K562 (cell line): ENCODE data around the gene PPP1R12C.

Experiments used
- HNRNPUL1 ChIP-seq: fragments of 200-400 bp; formaldehyde crosslinking; IDR thresholded peaks from 2 replicates; pipeline ENCODE4 v1.6.1; 2017; ENCODE audit warnings: low read length
- SMAD1 ChIP-seq: fragments of 150-350 bp; IDR thresholded peaks from 2 replicates; pipeline ENCODE4 v1.6.1; 2014; ENCODE audit warnings: low read length, low read depth; ENCODE audit not compliant: partially characterized antibody

GRCh38 chr19:55114566-55115145 lies 2.8 kb downstream of the PPP1R12C start:
- TF ChIP-seq HNRNPUL1: no peak
- no peak for TF ChIP-seq SMAD1
